ENCODE data around the gene CEP170B.
"Not testable (repeated sequence)": the region's sequence is repeated elsewhere in the genome, so short reads cannot be mapped to it uniquely, and the experiment has no call there.

Gene CEP170B

DNA sequence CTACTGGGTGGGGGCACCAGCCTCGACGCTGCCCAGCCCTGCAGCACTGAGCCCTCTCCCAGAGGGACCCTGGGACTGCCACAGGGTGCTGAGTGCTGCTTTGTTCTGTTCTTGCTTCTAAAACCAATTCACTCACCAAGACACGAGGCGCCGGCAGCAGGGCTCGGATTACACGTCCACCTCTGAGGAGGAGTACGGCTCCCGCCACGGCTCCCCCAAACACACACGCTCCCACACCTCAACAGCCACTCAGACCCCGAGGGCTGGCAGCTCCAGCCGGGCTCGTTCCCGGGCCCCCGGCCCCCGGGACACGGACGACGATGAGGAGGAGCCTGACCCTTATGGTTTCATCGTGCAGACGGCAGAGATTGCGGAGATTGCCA, 24.3 kb downstream of the CEP170B start:
- DNase-seq (ENCODE audit: low read depth) = no peak
- no peak overlapping the region for H3K4me3 ChIP-seq (ENCODE audit: low read depth, low read length)
- TF ChIP-seq, protein P1, sequence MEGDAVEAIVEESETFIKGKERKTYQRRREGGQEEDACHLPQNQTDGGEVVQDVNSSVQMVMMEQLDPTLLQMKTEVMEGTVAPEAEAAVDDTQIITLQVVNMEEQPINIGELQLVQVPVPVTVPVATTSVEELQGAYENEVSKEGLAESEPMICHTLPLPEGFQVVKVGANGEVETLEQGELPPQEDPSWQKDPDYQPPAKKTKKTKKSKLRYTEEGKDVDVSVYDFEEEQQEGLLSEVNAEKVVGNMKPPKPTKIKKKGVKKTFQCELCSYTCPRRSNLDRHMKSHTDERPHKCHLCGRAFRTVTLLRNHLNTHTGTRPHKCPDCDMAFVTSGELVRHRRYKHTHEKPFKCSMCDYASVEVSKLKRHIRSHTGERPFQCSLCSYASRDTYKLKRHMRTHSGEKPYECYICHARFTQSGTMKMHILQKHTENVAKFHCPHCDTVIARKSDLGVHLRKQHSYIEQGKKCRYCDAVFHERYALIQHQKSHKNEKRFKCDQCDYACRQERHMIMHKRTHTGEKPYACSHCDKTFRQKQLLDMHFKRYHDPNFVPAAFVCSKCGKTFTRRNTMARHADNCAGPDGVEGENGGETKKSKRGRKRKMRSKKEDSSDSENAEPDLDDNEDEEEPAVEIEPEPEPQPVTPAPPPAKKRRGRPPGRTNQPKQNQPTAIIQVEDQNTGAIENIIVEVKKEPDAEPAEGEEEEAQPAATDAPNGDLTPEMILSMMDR (IDR thresholded peaks at IDR 0.05; ENCODE audit: control insufficient read depth, extremely low read depth, insufficient read depth) = no peak

DNA sequence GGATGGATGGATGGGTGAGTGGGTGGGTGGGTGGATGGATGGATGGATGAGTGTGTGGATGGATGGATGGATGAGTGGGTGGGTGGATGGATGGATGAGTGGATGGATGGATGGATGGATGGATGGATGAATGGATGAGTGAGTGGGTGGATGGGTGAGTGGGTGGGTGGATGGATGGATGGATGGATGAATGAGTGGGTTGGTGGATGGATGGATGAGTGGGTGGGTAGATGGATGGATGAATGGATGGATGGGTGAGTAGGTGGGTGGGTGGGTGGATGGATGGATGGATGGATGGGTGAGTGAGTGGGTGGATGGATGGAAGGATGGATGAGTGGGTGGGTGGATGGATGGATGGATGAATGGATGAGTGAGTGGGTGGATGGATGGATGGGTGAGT, 25.2 kb downstream of the CEP170B start:
- H3K4me3 ChIP-seq (ENCODE audit: low read depth, low read length); DNase-seq (ENCODE audit: low read depth): not testable (repeated sequence)

DNA sequence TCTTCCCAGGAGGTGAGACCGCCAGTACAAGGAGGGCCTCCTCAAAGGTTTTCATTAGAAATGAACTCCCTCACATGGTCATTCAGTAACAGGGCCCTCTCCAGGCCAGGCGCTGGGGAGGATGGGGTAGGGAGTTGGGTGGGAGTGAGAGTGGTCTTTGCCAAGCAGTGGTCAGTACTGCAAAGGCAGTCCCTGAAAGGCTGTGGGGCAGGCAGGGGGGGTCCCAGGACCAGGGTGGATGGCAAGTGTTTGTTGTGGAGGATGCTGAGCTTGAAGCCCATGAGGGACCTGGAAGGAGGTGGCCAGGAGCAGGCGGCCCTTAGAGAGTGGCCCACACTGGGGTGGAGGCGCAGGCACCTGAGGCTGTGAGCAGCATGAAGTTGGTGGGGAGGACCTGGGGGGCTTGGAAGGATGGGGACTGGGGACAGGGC, 26.1 kb downstream of the CEP170B start:
- DNase-seq (ENCODE audit: low read depth) = no peak
- H3K4me3 ChIP-seq (ENCODE audit: low read depth, low read length) = no peak overlapping the region
- TF ChIP-seq, protein P1 (IDR thresholded peaks at IDR 0.05; ENCODE audit: control insufficient read depth, extremely low read depth, insufficient read depth) = no peak

DNA sequence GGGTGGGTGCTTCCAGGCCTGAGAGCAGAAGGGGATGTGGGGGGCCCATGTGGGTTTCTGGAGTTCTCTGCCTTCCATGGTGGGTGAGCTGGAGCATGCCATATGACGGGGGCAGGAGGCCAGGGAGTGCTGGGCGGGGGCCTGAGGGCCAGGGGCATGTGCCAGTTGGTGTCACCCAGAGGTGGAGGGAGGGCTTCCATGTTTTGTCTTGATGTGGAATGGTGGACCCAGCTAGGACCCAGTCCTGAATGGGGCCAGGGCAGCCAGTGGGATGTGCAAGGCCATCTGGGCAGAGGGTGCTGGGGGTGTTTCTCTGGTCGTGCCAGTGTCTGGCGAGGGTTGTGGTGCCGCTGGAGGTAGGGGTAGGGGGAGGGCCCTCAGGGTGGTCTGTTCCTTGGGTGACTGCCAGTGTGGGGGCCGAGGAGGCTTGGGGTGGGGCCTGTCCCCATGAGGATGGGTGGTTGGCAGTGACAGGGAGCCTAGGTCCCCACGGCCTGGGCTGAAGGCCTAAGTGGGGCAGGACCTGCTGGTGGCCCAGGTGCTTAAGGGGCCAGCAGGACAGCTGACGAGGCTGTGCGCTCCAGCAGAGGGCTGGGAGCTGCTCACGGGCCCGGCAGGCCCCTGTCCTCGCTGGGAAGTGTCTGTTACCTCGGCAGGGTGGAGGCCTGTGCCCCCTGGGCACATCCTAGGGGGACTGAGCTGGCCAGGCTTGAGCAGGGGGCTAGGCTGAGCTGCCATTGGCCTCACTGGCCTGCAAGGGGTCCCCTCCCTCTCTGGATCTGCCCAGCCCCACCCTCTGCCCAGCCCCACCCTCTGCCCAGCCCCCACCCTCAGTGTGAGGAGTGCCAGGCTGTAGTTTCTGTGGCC, 26.8 kb downstream of the CEP170B start:
- TF ChIP-seq, protein P1 (IDR thresholded peaks at IDR 0.05; ENCODE audit: control insufficient read depth, extremely low read depth, insufficient read depth) = no peak
- no peak for DNase-seq (ENCODE audit: low read depth)
- H3K4me3 ChIP-seq (ENCODE audit: low read depth, low read length) = no peak overlapping the region

DNA sequence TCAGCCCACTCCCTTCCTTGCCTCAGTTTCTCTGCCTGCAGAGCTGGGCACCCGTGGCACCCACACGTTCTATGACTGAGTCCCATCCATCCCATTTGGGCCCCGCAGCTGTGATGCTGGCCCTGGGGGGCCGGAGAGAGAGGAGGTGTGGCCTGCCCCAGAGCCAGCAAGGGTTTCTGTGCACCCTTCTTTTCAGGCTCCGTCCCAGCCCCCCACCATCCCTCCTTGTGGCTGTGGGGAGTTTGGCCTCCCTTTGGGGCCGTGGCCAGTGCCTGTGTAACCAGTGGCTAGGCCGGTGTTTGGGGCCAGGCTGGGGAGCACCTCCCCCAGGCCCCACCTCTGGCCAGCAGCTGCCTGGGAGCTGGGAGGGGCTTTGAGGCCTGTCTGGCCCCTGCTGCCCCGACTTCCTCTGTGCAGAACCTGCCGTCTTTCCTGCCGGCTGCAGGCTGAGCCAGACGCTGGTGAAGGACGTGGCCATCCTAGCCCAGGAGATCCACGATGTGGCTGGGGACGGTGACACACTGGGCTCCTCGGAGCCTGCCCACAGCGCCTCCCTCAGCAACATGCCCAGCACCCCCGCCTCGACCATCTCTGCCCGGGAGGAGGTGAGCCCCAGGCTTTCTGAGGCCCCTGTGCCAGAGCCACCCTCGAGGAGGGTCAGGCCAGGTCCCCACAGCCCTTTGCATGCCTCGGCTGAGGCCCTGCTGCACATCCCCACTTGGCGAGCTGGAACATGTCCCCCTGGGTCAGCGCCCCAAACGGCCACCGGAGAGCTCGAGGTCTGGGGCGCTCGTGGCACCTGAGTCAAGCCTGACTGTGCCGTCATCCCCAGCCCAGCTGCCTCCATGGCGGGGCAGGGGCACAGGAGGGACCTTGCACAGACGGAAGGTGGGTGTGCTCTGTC, 27.7 kb downstream of the CEP170B start:
- TF ChIP-seq, protein P1 (IDR thresholded peaks at IDR 0.05; ENCODE audit: control insufficient read depth, extremely low read depth, insufficient read depth) = no peak
- no peak overlapping the region for H3K4me3 ChIP-seq (ENCODE audit: low read depth, low read length)
- no peak for DNase-seq (ENCODE audit: low read depth)

DNA sequence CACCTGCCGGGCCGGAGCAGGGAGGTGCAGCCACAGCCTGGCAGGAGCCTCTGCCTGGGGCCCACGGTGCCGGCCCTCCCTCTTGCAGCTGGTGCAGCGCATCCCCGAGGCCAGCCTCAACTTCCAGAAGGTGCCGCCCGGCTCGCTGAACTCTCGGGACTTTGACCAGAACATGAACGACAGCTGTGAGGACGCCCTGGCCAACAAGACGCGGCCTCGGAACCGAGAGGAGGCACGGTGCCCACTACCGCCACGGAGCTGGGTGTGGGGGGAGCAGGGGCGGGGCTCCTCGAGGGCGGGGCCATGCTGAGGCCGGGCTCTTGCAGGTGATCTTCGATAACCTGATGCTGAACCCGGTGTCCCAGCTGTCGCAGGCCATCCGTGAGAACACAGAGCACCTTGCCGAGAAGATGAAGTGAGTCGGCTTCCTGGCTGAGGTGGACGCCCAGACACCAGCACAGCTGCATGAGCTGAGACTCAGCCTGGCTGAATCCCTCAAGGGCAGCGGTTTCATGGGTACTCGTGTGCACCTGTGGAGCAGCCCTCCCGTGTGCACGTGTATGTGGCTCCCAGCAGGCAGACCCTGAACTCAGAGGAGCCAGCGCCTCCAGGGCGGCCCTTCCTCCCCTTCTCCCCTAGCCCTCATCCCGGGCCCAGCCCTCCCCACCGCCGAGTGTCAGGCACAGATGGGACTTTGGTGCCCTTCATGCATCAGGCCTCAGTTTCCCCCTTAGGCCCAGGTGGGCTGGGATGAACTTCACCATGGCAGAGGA, 28.6 kb downstream of the CEP170B start:
- DNase-seq (ENCODE audit: low read depth) = no peak
- TF ChIP-seq, protein P1 (IDR thresholded peaks at IDR 0.05; ENCODE audit: control insufficient read depth, extremely low read depth, insufficient read depth) = no peak
- no peak overlapping the region for H3K4me3 ChIP-seq (ENCODE audit: low read depth, low read length)

All from LNCaP clone FGC (cell line).